ENCODE measurements around the gene CCBE1.

DNA sequence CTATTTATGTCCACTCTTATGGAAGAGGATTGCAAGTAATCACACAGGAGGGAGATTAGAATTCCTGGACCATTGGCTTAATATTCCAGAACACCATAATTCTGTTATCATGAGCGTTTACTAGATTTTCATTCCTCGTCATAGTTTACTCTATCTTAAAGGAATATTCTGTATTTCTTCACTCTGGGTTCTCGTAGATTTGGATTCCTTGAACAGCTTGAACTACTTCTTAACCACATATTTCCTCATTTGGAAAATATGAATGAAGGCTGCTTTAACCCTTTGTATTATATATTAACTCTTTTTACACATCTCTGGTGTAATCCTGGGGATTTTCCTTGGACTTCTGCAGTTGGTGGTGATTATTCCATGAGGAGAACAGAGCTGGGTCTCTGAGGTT is 46.3 kb upstream of the CCBE1 start:
- TF ChIP-seq POLR2A (IDR thresholded peaks at IDR 0.05; ENCODE audit: low read length), result no peak
- TF ChIP-seq, protein P1, sequence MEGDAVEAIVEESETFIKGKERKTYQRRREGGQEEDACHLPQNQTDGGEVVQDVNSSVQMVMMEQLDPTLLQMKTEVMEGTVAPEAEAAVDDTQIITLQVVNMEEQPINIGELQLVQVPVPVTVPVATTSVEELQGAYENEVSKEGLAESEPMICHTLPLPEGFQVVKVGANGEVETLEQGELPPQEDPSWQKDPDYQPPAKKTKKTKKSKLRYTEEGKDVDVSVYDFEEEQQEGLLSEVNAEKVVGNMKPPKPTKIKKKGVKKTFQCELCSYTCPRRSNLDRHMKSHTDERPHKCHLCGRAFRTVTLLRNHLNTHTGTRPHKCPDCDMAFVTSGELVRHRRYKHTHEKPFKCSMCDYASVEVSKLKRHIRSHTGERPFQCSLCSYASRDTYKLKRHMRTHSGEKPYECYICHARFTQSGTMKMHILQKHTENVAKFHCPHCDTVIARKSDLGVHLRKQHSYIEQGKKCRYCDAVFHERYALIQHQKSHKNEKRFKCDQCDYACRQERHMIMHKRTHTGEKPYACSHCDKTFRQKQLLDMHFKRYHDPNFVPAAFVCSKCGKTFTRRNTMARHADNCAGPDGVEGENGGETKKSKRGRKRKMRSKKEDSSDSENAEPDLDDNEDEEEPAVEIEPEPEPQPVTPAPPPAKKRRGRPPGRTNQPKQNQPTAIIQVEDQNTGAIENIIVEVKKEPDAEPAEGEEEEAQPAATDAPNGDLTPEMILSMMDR (IDR thresholded peaks at IDR 0.05), result no peak
- no peak for TF ChIP-seq MYC (IDR thresholded peaks at IDR 0.05; ENCODE audit: borderline replicate concordance, low read length)
- TF ChIP-seq EP300 (IDR thresholded peaks at IDR 0.05), result no peak
- no peak for TF ChIP-seq BHLHE40 (IDR thresholded peaks at IDR 0.05; ENCODE audit: low read depth, low read length)
- TF ChIP-seq RAD21 (conservative IDR thresholded peaks at IDR 0.05 in 1 of 2, IDR thresholded peaks at IDR 0.05 in 1 of 2), result no peak
